Fibroblast of skin of abdomen (primary cell): ENCODE measurements around the gene PGAP2.
"Not testable (repeated sequence)": the region's sequence is repeated elsewhere in the genome, so short reads cannot be mapped to it uniquely, and the experiment has no call there.

Source experiments
- DNase-seq: peaks from one replicate; pipeline ENCODE4 v3.0.0-alpha.2; 2013

The PGAP2 gene

DNA sequence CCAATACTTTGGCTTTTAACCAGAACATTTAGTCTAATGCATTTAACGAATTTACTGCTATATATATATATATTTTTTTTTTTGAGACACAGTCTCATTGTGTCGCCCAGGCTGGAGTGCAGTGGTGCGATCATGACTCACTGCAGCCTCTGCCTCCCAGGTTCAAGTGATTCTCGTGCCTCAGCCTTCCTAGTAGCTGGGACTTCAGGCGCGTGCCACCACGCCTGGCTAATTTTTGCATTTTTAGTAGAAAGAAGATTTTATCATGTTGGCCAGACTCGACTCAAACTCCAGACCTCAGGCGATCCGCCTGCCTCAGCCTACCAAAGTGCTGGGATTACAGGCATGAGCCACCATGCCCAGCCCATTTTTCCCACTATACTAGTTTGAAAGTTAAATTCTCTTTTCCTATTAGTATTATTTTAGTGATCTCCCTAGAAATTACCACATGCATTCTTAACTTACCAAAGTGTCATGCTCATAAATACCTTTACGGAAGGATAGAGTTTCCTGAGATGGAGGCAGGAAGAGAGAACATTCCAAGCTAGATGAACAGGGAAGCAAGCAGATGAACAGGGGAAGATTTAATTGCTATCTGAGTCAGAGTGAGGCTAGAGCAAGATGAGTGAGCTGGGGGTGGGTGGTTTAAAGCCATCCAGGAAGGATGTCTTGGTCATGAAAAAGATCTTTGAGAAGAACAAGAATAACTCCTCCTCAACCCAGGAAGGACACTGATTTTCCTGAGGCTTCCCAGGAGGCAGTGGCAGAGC, 4.4 kb upstream of the PGAP2 start:
- DNase-seq: peak; percentile 78

DNA sequence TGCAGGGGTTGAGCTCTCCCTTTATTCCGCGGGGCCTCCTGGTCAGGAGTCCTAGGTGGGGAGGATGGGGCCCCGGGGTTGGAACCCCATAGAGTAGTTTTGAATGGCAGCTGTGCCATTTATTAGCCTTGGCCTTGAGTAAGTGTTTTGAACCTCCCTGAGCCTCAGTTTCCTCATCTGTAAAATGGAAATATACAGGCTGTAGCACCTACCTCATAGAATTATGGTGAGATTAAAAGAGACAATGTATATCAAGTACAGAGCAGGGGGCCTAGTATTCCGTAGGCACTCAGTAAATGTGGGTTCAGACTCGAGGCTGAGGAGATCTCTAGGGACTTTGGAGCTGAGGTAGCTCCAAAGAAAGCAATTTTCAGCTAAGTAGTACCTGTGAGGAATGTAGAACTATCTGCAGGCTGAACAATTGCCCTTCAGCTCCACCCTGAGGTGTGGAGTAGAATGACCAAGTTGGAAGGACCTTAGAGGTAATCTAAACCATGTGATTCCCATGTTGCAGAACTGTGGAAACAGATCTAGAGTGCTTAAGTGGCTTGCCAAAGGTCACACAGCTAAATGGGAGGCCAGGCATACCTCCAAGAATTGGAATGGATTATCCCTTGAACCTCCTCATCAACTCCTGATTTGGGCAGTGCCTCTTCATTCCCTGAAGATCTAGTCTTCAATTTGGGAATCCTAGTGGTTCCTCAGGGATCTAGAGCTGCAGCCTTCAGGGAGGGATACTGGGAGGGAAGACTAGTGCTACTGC, 682 bp downstream of the PGAP2 start:
- DNase-seq: peak; percentile 39

DNA sequence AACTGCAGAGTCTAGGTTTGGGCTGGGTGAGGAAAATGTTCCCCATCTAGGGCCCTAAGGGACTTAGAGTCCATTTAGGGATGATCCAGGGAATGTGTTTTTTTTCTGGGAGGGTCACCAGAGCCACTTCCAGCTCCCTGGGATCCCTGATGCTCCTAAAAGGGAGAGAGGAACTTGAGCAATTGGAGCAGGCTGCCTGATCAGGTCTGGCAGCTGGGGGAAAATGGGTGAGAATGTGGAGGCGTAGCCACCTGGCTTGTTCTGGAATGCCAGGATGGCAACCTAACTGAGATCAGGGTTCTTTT, 1.2 kb downstream of the PGAP2 start:
- no peak for DNase-seq

DNA sequence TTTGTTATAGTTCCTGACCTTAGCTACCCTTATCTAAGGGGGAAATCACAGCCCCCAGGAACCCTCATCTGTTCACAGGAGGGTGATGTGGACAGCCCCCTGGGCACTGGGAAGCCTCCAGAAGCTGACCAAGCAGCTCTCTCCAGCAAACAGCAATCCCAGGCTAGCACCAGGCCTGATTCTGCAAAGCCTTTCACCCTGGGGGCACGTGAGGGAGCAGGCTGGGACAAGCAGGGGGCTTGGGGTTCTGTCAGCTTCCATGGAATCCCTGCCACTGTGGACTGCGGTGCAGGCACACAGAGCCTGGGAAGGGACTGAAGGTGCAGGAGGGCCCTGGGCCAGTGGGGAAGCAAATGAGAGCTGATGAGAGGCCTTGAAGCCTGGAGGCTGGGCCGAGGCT, 2.1 kb downstream of the PGAP2 start:
- DNase-seq: no peak

DNA sequence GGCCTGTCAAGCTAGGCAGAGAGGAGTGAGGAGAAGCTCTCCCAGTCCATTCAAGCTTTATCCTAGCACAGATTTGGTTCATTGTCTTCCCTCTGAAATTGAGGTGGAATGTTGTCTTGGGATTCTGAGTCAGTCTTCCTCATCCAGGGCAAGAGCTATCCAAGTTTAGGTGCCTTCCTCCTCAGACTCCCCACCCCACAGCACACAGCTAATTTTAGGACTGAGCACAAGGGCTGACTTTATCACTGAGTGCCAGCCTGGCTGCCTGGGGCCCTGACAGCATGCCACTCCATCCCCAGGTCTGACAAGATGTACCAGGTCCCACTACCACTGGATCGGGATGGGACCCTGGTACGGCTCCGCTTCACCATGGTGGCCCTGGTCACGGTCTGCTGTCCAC, 2.6 kb downstream of the PGAP2 start:
- no peak for DNase-seq

DNA sequence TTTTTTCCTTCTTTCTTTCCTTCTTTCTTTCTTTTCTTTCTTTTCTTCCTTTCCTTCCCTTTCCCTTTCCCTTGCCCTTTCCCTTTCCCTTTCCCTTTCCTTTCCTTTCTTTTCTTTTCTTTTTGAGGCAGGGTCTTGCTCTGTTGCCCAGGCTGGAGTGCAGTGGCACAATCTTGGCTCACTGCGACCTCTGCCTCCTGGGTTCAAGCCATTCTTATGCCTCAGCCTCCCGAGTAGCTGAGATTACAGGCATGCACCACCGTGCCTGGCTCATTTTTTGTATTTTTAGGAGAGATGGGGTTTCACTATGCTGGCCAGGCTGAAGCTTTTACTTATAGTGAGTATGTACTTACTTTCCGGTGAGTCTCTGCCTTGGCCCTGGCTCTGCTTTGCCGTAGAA, 6.5 kb downstream of the PGAP2 start:
- DNase-seq: not testable (repeated sequence)

DNA sequence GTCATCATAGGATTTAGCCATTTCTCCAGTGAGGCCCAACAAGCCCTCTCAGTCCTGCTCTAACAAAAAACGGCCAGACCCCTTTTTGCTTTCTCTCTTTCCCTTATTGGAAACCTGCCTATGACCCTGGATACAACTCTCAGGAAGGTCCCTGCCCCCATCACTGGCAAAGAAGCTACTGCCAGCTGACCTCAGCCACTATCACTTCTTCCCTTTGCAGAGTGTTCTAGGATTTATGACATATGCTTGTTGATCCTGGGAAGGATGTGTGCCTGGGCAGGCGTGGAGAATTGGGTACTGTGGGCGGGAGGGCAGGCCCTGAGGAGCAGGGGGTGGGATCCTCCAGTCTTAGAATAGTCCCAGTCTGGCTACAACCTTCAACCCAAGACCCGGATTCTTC, 7.5 kb downstream of the PGAP2 start:
- DNase-seq: no peak

DNA sequence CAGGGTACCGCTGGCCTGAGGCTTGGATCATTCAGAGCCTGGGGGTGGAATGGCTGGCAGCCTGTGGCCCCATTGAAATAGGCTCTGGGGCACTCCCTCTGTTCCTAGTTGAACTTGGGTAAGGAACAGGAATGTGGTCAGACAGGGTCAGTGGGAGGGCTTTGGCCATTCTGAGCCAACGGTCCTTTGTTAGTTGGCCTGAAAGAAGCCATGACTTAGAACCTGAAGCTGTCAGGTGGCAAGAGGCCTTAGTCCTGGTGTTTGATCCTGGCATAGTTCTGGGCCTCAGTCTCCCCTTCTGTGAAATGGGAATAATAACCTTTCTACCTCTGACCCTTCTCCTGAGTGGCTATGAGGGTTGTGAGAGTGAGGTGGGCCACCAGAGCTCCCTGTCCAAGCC, 8.3 kb downstream of the PGAP2 start:
- DNase-seq: no peak

DNA sequence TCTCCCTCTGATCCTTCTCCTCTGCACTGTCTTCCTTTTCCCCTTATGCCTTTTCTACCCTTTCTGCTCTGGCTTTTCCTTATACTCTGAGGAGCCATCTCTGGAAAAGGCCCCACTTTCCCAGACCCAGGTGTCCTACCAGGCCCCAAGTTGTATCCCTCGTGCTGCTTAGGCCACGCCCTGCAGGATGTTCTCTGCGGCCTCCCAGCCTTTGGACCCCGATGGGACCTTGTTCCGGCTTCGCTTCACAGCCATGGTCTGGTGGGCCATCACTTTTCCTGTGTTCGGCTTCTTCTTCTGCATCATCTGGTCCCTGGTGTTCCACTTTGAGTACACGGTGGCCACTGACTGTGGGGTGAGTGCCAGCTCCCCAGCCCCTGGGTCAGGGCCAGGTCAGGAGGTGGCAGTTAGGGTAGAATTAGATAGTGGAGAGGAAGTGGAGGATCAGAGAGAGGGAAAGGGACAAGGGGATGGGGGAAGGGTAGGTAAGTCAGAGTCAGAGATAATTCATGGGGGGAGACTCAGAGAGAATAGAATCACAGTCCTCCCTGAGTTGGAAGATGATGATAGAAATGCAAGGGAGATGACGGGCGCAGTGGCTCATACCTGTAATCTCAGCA, 8.9 kb downstream of the PGAP2 start:
- DNase-seq: no peak

DNA sequence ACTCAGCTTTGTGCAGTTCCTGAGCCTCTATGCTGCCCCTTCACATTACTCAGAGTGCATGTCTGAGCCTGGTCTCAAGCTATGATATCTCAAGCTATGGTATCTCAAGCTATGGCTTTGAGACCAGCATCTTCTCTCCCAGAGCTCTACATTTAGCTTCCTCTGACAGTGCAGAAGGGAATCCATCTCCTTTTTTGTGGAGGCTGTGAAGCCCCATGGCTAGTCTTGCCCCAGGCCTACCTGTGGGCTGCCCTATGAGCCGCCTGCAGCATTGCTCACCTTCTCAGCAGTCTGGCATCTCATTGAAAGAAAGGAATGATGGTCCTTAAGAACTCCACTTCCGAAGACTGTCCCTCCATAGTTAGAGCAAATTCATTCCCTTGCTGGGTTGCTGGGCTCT, 12.6 kb downstream of the PGAP2 start:
- DNase-seq: no peak

DNA sequence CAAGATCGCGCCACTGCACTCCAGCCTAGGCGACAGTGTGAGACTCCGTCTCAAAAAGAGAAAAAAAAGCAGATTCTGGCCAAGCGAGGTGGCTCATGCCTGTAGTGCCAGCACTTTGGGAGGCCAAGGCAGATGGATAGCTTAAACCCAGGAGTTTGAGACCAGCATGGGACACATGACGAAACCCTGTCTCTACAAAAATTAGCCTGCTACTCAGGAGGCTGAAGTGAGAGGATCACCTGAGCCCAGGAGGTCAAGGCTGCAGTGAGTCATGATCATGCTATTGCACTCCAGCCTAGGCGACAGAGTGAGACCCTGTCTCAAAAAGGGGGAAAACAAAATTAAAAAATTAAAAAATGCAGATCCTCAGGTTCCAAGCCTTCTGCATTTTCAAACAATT, 14.0 kb downstream of the PGAP2 start:
- no peak for DNase-seq

DNA sequence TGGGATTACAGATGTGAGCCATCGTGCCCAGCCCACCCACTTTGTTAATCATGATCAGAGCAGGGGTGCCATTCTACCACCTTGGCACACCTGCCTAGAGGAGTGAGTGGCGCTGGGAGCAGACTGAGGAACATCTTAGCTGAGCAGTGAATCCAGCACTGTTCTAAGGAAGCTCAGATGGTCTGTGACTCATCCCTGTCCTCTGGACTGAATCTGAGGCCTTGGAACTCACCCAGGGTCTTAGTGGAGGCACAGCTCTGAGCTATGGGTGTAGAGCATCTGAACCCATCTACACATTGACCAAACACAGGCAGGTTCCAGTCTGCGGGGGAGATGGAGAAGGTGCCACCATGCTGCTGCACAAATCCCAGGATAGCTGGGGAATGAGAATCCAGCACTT, 14.9 kb downstream of the PGAP2 start:
- peak; percentile 74 for DNase-seq

DNA sequence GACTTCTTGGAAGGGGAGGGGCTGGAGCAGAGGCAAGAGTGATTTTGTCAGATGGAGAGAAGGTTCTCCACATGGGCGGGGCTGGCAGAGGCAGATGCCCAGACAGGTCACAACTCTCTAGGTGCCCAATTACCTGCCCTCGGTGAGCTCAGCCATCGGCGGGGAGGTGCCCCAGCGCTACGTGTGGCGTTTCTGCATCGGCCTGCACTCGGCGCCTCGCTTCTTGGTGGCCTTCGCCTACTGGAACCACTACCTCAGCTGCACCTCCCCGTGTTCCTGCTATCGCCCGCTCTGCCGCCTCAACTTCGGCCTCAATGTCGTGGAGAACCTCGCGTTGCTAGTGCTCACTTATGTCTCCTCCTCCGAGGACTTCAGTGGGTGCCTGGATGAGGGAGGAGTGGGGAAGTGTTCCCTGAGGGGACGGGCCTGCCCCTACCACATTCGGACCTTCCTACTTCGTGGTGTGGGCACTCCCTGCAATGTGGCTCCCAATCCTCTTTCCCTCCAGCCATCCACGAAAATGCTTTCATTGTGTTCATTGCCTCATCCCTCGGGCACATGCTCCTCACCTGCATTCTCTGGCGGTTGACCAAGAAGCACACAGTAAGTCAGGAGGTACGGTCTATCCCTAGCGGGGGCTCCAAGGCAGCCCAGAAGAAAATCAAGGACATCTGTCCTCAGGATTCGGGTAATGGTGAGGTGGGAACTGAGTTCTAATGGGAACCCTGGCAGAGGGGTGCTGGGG, 15.6 kb downstream of the PGAP2 start:
- no peak for DNase-seq

DNA sequence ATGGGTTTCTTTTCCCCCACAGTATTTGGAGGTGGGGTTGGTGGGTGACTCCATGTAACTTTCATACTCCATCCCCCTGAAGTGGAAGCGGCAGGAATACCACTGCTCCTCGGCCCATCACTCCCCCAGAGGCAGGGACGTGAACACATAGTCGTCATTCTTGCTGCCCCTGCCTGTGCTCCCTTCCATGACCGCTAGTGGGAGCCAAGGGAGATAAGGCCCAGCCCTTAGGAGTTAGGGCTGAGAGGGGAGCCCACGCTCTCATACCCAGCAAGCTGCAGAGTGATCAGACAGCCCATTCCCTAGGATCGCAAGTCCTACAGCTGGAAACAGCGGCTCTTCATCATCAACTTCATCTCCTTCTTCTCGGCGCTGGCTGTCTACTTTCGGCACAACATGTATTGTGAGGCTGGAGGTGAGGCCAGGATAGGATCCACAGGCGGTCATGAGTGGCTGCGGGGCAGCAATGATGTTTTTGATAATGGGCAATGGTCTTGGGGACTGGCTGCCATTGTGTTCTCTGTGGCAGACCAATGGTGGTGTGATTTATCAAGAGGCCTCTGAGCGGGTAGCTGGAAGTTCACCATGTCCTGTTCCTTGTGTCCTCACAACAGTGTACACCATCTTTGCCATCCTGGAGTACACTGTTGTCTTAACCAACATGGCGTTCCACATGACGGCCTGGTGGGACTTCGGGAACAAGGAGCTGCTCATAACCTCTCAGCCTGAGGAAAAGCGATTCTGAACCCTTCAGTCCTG, 16.5 kb downstream of the PGAP2 start:
- peak; percentile 44 for DNase-seq

DNA sequence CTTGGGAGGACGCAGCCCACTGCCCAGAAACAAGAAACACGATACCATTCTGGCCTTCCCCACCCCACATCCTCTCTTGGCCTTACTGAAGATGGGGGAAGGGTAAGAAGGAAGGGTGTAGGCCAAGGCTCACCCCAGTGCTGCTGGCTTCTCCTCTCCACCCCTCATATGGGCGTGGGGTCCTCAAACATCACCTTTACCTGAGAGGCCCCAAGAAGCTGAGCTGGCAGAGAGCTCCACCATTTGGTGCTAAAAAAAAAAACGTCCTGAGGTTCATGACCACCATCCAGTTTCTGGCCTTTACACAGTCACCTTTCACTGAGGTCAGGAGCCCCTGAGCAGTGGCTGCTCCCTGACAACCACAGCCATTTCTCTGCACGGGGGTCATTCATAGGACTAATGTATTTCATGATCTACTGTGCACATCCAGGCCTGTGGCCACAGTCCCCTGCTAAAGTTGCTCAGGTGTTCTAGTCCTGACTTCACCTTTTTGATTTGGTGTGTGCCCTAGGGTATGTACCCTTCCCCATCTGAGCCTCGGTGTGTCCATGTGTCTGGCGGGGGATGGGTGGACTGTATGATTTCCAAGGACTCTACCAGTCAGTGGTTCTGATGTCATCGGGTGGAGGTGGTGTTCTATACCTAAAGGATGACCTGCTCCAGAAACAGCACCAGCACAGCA, 17.3 kb downstream of the PGAP2 start:
- DNase-seq: no peak

DNA sequence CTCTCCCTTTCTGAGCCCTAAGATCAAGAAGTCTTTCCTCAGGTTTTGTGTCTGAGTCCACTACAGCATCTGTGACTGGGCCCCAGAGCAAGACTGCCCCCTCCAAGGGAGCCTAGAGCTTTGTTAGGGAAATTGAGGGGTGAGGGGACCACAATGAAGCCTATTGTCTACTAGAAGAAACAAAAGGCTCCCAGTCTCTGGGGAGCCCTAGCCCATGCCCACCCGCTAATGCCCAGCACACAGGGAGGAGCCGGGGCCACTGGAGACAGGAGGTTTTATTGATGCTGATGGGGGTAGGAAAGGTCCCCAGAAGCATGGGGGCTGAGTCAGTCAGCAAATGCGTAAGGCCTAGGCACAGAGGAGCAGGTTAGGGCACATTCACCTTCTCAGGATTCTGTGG, 18.4 kb downstream of the PGAP2 start:
- DNase-seq: no peak

DNA sequence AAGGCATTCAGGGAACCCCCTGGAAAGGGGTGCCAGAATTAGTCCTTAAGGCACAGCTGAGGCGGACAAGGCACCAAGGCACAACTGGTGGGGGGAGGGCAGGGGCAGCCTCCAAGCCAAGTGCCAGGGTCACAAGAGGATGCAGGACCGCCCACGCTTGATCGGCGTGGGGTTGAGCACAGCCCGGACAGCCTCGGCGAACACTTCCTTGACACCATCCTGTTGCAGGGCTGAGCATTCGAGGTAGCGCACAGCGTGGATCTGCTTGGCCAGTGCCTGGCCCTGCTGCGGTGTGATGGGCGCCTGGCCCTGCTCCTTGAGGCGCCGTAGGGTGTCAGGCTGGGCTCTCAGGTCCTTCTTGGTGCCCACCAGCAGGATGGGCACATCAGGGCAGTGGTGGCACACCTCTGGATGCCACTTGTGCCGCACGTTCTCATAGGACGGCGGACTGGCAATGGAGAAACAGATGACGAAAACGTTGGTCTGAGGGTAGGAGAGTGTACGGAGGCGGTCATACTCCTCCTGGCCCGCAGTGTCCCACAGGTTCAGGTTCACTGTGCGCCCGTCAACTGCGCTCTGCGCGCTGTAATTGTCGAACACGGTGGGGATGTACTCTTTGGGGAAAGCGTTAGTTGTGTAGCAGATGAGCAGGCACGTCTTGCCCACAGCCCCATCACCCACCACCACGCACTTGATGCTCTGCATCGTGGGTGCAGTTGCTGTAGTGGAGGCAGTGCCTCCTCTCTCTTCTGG, 19.2 kb downstream of the PGAP2 start:
- no peak for DNase-seq

DNA sequence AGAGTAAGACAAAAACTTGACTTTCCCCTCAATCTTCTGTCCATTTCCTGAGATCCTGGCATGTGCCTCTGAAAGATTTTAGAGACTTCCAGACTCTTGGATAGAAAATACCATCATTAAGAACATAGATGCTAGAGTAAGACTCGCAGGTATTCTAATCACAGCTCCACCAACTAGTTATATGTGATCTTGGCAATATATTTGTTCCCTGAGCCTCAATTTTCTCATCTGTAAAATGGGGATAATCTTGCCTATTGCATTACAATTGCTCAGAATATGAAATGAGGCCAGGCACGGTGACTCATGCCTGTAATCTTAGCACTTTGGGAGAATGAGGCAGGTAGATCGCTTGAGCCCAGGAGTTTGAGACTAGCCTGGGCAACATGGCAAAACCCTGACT, 21.7 kb downstream of the PGAP2 start:
- no peak for DNase-seq

DNA sequence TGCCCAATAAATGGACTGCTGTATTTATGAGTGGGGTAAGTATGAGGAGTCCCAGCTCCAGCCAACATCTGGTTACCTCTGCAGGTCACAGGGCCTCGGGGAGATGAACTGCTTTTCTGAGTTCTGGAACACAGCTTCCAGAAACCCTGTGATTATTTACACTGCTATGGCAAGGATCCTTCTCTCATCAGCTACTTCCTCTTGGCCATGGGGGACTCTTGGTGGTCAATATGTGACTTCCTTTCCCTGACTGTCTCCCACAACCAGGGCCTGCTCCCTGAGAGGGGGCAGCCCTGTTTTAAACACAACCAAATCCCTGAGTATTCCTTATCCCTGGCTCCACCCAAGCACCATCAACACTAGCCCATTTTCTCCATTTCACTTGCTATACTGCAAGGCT, 22.4 kb downstream of the PGAP2 start:
- no peak for DNase-seq

DNA sequence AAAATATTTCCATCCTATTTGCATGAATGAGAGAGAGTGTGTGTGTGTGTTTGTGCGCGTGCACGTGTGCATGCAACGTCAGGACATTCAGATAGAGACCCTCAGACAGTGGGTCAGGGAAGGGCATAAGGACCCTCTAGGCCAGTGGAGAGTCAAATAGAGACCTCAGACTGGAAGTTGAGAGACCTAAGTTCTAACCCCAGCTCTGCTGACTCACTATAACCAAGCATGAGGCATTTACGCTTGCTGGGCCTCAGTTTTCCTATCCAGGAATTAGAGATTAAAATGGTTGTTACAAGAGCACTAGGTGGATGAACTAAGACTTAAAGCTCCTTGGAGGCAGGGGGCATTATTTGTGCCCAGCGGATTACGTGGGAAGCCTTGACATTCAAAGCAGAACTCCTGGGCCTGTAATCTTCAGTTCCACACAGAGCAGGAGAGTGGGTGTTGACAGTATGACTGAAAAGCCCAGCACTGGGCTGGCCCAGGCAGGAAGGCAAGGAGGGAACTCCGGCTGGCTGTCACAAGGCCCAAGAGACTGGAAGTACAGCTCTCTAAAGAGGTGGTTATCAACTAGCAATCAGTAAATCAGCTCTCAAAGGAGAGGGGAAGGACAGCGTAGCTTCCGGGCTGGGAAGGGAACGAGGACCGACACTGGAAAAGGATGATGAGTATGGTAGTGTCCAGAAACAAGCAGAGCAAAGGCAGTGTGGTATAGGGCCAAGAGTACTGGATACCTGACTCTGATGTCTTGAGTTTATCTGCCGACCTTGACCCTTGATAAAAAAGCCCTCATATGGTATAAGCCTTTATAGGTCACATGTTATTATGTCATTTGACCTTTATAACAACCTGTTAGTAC, 23.2 kb downstream of the PGAP2 start:
- no peak for DNase-seq
